ENCODE results near the gene EHF.

GRCh38 chr11:34613552-34614056 lies 7.3 kb upstream of the EHF start:
- TF ChIP-seq CTCF (IDR thresholded peaks at IDR 0.05): no peak
- TF ChIP-seq POLR2A (IDR thresholded peaks at IDR 0.05): no peak

All from thyroid gland (tissue), 4 donors.